Progenitor cell of endocrine pancreas (in vitro differentiated cells): Measurements from ENCODE around the gene RBM19. TPM values are rescaled to one million over a fixed set of nuclear protein-coding genes. Genes with fewer than 3 reads are reported as not detected.

Experiments used
- DNase-seq: peaks from one replicate; pipeline ENCODE4 v3.0.0; 2021; ENCODE audit warnings: low spot score; ENCODE audit not compliant: unreplicated experiment
- H3K27ac Mint-ChIP-seq: 2 replicates; pipeline ENCODE4 v1.8.0; 2021; ENCODE audit warnings: mild to moderate bottlenecking, moderate library complexity, mixed read lengths
- H3K27me3 Mint-ChIP-seq: 2 replicates; pipeline ENCODE4 v1.8.0; 2021; ENCODE audit warnings: mixed read lengths
- H3K36me3 Mint-ChIP-seq: 2 replicates; pipeline ENCODE4 v1.8.0; 2022; ENCODE audit warnings: mixed read lengths; ENCODE audit not compliant: insufficient read depth
- H3K4me1 Mint-ChIP-seq: 2 replicates; pipeline ENCODE4 v1.8.0; 2021; ENCODE audit warnings: low read depth, mixed read lengths
- H3K4me3 Mint-ChIP-seq: 2 replicates; pipeline ENCODE4 v1.8.0; 2021; ENCODE audit warnings: low read depth, mild to moderate bottlenecking, moderate library complexity, mixed read lengths
- H3K9me3 Mint-ChIP-seq: 2 replicates; pipeline ENCODE4 v1.8.0; 2021; ENCODE audit warnings: low read depth, mixed read lengths
- total RNA-seq: library from RNA; stranded (reverse); gene quantifications from 2 replicates; pipeline ENCODE4 v1.2.1, GENCODE V29; 2021
- TF ChIP-seq, protein P1 (sequence below): fragments of 200-600 bp; sonication (generic); IDR thresholded peaks from one replicate; pipeline ENCODE4 v1.5.0; 2021; ENCODE audit warnings: antibody characterized with exemption, mild to moderate bottlenecking; ENCODE audit not compliant: unreplicated experiment

Gene RBM19
- total RNA-seq, 1 donor from 2014 or later: 39.4 TPM

DNA sequence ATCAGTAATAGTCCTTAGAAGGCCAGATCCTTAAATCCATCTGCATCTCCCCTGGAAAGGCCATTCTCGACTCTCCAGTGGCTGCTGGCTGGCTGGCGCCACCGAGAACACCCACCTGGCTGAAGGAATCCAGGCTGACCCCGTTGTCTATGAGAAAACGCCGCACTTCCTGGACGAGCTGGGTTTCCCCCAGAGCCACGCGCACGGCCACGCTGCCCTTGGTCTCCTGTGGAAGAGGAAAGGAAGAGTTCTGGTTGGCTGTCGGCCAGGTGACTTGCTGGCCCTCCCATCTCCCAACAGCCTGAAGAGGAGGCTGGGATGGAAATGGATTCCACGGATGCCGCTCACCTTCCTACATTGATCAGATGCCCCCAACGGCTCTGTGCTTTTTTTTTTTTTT lies 23.9 kb downstream of the RBM19 start:
- no peaks in the 10 kb centered on the region for H3K27me3 Mint-ChIP-seq
- no peak overlapping the region for H3K4me3 Mint-ChIP-seq
- DNase-seq: no peak
- peaks cover 28% of the 10 kb centered on the region for H3K36me3 Mint-ChIP-seq
- H3K9me3 Mint-ChIP-seq: no peaks in the 10 kb centered on the region
- TF ChIP-seq, protein P1, sequence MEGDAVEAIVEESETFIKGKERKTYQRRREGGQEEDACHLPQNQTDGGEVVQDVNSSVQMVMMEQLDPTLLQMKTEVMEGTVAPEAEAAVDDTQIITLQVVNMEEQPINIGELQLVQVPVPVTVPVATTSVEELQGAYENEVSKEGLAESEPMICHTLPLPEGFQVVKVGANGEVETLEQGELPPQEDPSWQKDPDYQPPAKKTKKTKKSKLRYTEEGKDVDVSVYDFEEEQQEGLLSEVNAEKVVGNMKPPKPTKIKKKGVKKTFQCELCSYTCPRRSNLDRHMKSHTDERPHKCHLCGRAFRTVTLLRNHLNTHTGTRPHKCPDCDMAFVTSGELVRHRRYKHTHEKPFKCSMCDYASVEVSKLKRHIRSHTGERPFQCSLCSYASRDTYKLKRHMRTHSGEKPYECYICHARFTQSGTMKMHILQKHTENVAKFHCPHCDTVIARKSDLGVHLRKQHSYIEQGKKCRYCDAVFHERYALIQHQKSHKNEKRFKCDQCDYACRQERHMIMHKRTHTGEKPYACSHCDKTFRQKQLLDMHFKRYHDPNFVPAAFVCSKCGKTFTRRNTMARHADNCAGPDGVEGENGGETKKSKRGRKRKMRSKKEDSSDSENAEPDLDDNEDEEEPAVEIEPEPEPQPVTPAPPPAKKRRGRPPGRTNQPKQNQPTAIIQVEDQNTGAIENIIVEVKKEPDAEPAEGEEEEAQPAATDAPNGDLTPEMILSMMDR: no peak
- H3K27ac Mint-ChIP-seq: no peak overlapping the region
- H3K4me1 Mint-ChIP-seq: no peaks in the 10 kb centered on the region

DNA sequence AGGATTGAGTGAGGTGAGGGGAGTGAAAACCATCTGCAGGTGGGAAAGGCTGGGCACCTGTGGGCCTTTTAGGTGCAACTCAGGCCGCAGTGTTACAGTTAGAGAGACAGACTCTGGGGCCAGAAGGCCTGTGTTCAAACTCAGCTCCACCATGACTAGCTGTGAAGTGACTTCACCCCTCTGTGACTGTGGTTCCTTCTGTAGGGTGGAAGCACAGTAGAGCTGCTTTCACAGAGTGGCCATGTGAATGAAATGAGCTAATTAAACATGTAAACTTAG lies 25.0 kb downstream of the RBM19 start:
- Mint-ChIP-seq H3K4me1 (no peaks in the 10 kb centered on the region), H3K9me3 (no peaks in the 10 kb centered on the region), H3K4me3 (no peak overlapping the region), H3K27me3 (no peaks in the 10 kb centered on the region), H3K36me3 (peaks cover 26% of the 10 kb centered on the region), H3K27ac (no peak overlapping the region)
- DNase-seq: no peak
- TF ChIP-seq, protein P1: no peak

DNA sequence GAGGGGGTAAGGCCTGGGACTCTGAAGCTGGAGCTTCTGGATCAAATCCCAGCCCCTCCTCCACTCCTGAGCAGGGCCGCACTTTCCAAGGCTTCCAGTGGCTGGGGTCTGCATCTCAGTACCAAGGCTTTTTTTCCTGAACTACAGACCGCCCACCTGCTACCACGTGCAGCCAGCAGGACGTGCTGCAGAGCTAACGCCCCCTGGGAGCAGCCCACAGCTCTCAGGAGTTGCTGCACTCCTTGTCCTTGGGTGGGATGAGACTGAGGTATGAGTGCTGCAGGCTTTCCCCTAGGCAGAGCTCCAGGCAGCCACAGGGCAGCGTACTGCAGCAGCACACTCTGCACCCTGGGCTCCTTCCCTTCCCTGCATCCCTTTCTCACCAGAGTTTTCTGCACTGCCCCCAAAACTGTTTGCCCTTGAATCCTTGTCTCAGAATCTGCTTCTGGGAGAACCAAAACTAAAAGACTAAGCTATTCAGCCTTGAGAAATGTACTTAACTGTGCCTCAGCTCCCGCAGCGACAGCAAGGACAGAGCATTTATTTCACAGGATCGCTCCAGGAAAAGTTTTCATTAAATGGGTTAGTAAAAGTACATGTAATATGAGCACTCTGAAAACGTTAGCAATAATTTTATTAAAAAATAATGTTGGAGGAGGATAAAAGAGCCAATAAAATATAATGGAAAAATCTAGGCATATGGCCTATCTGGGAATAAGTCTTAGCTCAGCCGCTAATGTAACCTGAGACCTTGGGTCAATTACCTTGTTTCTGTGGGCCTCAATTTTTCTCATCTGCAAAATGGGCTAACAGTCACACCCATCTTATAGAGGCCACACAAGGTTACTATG lies 25.5 kb downstream of the RBM19 start:
- no peaks in the 10 kb centered on the region for H3K27me3 Mint-ChIP-seq
- peaks cover 26% of the 10 kb centered on the region for H3K36me3 Mint-ChIP-seq
- TF ChIP-seq, protein P1: no peak

DNA sequence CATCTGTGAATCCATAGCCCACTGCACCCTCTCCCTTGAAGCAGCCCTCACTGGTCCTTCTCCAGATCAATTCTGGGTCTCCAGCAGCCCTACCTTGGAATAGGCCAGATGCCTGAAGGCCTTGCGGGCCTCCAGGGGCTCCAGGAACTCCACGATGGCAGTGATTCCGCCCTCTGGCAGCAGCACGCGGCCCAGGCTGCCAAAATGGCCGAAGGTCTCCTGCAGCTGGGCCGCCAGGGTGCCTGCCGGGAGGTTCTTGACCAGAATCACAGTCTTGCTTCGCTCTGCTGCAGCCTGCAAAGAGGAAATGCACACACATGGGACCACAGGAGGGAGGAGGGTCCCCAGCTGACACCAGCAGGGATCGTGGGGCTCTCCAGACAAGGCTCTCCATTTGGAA lies 26.3 kb downstream of the RBM19 start:
- TF ChIP-seq, protein P1: no peak
- no peak for DNase-seq
- Mint-ChIP-seq H3K27me3 (no peaks in the 10 kb centered on the region), H3K9me3 (no peaks in the 10 kb centered on the region), H3K36me3 (peaks cover 26% of the 10 kb centered on the region), H3K4me3 (no peak overlapping the region), H3K4me1 (no peaks in the 10 kb centered on the region), H3K27ac (no peak overlapping the region)

More for the DNA sequence above, 25.5 kb downstream of the RBM19 start:
- no peak overlapping the region for H3K27ac Mint-ChIP-seq
- H3K9me3 Mint-ChIP-seq: no peaks in the 10 kb centered on the region
- no peak overlapping the region for H3K4me3 Mint-ChIP-seq
- H3K4me1 Mint-ChIP-seq: no peaks in the 10 kb centered on the region
- no peak for DNase-seq

DNA sequence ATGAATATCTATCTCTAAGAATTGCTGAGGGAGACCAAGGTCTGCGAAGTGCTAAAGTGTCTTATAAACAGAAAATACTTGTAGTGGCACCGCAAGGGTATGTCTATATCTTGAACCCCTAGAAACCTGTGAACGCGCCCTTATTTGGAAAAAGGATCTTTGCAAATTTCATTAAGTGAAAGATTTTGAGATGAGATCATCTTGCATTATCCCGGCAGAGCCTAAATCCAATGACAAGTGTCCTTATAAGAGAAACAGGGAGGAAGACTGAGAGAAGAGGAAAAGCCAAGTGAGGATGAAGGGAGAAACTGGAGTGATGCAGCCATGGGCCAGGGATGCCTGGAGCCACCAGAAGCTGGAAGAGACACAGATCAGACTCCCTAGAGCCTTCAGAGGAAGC lies 27.7 kb downstream of the RBM19 start:
- no peak for DNase-seq
- Mint-ChIP-seq H3K27ac (no peak overlapping the region), H3K4me3 (no peak overlapping the region), H3K27me3 (no peaks in the 10 kb centered on the region), H3K9me3 (no peaks in the 10 kb centered on the region), H3K36me3 (peaks cover 27% of the 10 kb centered on the region), H3K4me1 (peaks cover 2% of the 10 kb centered on the region)
- TF ChIP-seq, protein P1: no peak
